Epithelial cell of proximal tubule (primary cell): ENCODE data around the gene NKAPD1. TPM values are rescaled to one million over a fixed set of nuclear protein-coding genes. Genes with fewer than 3 reads are reported as not detected.
A peak's percentile ranks its signal among the peaks of the same experiment; 100 is the strongest.
"Not testable (repeated sequence)": the region's sequence is repeated elsewhere in the genome, so short reads cannot be mapped to it uniquely, and the experiment has no call there.

Source experiments
- DNase-seq: peaks from one replicate; pipeline ENCODE4 v3.0.0-alpha.2; 2011; ENCODE audit warnings: low read depth
- H3K4me3 ChIP-seq: 2 replicates; pipeline ENCODE4 v1.5.1; 2011; ENCODE audit warnings: low read depth, mild to moderate bottlenecking, low read length
- total RNA-seq: library from RNA; depleted of rRNA; stranded (reverse); fragments of >200 nt; gene quantifications from 2 replicates; pipeline ENCODE4 v1.2.3, GENCODE V29; 2015
- TF ChIP-seq, protein P1 (sequence below): conservative IDR thresholded peaks from 2 replicates; pipeline ENCODE4 v1.5.1; 2012; ENCODE audit warnings: low read depth, mild to moderate bottlenecking, low read length

Gene NKAPD1
- 11.9 and 20.3 TPM in 2 replicates for total RNA-seq

DNA sequence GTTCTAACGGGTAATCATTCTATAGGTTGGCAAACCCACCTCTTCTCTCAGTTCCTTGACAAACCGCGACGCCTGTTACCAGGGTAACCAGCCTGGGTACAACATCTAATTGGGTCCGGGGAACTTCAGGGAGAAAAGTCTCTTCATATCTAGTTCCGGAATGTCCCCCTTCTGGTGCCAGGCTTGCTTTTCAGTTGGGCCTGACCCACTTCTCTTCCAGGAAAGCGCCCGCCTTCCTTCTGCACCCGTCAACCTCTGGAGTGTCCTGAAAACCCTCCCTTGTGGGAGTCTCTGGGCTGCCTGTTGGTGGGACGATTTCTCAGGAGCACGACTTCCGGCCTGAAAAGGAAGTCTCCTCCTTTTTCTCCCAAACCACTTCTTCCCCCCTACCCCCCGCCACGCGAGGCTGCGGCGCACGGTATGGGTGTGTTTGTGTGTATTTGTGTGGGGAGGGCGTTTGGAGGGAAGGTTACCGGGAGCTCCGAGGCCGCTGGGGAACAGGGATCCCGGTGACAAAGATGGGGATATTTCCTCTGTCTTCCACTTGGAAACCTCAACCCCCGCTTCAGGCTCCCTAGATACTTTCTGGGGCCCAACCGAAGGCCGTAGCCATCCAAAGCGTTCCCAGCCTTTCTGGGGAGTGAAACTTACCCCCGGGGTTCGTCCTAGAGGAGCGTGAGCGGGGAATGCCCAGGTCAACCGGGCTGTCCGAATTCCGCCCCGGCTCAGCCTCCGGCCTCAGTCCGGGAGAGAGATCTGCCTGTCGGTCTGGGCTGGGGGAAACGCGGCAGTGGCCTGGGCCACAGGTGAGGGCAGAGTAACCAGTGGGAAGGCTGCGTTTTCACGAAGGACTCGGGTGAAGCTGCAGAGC lies at the start of gene NKAPD1, which contains the start of gene PIH1D2:
Gene NKAPD1, plus strand, starts transcription at position 359 of the 871 bp plus-strand sequence. CDS start 1,276 bp downstream, outside the sequence.
Gene PIH1D2, minus strand, starts transcription at position 77 of the 871 bp plus-strand sequence. CDS start 843 bp downstream, outside the sequence.
- peak; percentile 71 for DNase-seq
- TF ChIP-seq, protein P1, sequence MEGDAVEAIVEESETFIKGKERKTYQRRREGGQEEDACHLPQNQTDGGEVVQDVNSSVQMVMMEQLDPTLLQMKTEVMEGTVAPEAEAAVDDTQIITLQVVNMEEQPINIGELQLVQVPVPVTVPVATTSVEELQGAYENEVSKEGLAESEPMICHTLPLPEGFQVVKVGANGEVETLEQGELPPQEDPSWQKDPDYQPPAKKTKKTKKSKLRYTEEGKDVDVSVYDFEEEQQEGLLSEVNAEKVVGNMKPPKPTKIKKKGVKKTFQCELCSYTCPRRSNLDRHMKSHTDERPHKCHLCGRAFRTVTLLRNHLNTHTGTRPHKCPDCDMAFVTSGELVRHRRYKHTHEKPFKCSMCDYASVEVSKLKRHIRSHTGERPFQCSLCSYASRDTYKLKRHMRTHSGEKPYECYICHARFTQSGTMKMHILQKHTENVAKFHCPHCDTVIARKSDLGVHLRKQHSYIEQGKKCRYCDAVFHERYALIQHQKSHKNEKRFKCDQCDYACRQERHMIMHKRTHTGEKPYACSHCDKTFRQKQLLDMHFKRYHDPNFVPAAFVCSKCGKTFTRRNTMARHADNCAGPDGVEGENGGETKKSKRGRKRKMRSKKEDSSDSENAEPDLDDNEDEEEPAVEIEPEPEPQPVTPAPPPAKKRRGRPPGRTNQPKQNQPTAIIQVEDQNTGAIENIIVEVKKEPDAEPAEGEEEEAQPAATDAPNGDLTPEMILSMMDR = peak; percentile 7
- H3K4me3 ChIP-seq = peak within 1 kb of the TSS; percentile 98

- peak within 1 kb of the TSS; percentile 71 for H3K4me3 ChIP-seq
- DNase-seq = no peak
- TF ChIP-seq, protein P1 = no peak
Measured at GRCh38 chr11:112024773-112025678, 49.1 kb upstream of the NKAPD1 start, which contains the start of gene DLAT. Gene DLAT, plus strand, starts transcription at chr11:112025408. Its CDS starts 65 bp downstream, at chr11:112025473.

DNA sequence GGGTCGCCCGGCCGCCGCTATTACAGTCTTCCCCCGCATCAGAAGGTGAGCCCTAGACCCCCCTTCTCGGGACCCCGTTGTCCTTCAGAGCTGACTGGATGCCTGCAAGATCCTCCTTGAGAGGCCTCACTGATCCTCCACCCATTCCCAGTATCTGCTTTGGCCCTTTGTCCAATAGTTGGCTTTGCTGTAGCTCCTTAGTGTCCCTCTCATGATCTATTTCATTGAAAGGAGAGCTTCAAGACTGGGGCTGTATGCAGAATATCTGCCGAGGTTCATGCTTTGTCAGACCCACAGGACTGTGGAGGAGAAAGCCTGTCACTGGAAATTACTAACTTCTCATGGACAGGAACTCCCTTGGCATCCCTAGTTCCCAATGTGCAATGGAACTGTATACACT lies 48.4 kb upstream of the NKAPD1 start:
- H3K4me3 ChIP-seq = peak overlapping the region; percentile 71
- TF ChIP-seq, protein P1 = no peak
- no peak for DNase-seq

GRCh38 chr11:112026784-112027410 lies 47.2 kb upstream of the NKAPD1 start:
- H3K4me3 ChIP-seq, DNase-seq: not testable (repeated sequence)

DNA sequence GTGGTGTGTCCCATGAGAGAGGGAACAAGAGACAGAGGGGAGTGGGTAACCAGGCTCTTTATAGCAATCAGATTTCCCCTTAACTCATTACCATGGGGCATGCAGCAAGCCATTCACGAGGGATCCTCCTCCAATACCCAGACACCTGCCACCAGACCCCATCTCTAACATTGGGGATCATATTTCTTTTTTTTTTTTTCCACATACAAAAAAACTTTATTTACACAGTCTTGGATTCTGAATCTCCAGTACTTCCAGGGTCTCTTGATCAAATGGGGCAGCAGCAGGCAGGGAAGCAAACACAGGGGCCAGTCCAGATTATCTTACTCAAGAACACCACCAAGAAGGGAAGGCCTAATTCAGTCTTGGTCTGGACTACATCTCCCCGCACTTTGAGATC lies 44.6 kb upstream of the NKAPD1 start:
- H3K4me3 ChIP-seq = no peak overlapping the region
- no peak for DNase-seq
- TF ChIP-seq, protein P1 = no peak

DNA sequence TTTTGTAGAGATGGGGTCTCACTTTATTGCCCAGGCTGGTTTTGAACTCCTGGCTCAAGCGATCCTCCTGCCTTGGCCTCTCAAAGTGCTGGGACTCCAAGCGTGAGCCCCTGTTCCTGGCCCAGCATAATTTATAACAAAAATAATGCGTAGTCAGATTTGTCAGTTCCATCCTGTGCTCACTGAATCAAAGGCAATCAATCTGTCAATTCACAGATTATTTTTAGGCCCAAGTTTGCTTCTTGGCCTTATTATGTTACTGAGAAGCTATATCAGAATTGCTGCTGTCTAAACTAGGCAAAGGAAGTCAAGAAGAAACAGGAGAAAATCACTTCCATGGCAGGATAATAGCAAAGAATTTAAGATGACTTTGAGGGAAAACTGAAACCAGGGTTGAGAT lies 40.2 kb upstream of the NKAPD1 start:
- DNase-seq = no peak
- H3K4me3 ChIP-seq = no peak overlapping the region
- TF ChIP-seq, protein P1 = no peak
